Measurements from ENCODE around the gene THBS4.

THBS4 gene

GRCh38 chr5:80128141-80128540 is 93.0 kb downstream of the THBS4 start:
- no peaks in the 10 kb centered on the region for H3K9me3 ChIP-seq (replicated peaks; ENCODE audit: insufficient read depth, low read length)
- no peak overlapping the region for H3K27ac ChIP-seq (ENCODE audit: low read length)
- no peaks in the 10 kb centered on the region for H3K79me2 ChIP-seq (ENCODE audit: low read length)
- H3F3A ChIP-seq (ENCODE audit: insufficient read depth, low read length) = no peaks in the 10 kb centered on the region
- no peak overlapping the region for H3K4me2 ChIP-seq (ENCODE audit: low read depth, low read length)
- H4K20me1 ChIP-seq (ENCODE audit: insufficient read depth, low read length) = no peaks in the 10 kb centered on the region
- TF ChIP-seq EZH2 (optimal IDR thresholded peaks at IDR 0.05; ENCODE audit: low read depth, low read length) (no peak), EZH2phosphoT487 (IDR thresholded peaks at IDR 0.05; ENCODE audit: low read length) (no peak), CTCF (IDR thresholded peaks at IDR 0.05; ENCODE audit: low read length) (no peak)
- peaks cover 6% of the 10 kb centered on the region; the same call in 1 of the 2 replicates for H3K4me1 ChIP-seq (ENCODE audit: low read length)
- H3K9ac ChIP-seq (ENCODE audit: low read length) = no peak overlapping the region
- no peak for DNase-seq
- H3K9me2 ChIP-seq (replicated peaks; ENCODE audit: insufficient read depth, low read length) = no peaks in the 10 kb centered on the region
- H2AFZ ChIP-seq (ENCODE audit: low read length) = no peak overlapping the region
- no peaks in the 10 kb centered on the region for H3K36me3 ChIP-seq (replicated peaks; ENCODE audit: insufficient read depth, low read length)
- no peak overlapping the region for H3K4me3 ChIP-seq (ENCODE audit: low read length)
- no peaks in the 10 kb centered on the region for H3K27me3 ChIP-seq (replicated peaks; ENCODE audit: insufficient read depth, low read length)

- no peak overlapping the region for H2AFZ ChIP-seq (ENCODE audit: low read length)
- no peaks in the 10 kb centered on the region for H4K20me1 ChIP-seq (ENCODE audit: insufficient read depth, low read length)
- H3K4me1 ChIP-seq (ENCODE audit: low read length) = peaks cover 6% of the 10 kb centered on the region; the same call in 1 of the 2 replicates
- no peaks in the 10 kb centered on the region for H3K79me2 ChIP-seq (ENCODE audit: low read length)
- H3K4me2 ChIP-seq (ENCODE audit: low read depth, low read length) = no peak overlapping the region
- H3K9me3 ChIP-seq (replicated peaks; ENCODE audit: insufficient read depth, low read length) = no peaks in the 10 kb centered on the region
- H3K27ac ChIP-seq (ENCODE audit: low read length) = no peak overlapping the region
- TF ChIP-seq EZH2phosphoT487 (IDR thresholded peaks at IDR 0.05; ENCODE audit: low read length) (no peak), CTCF (IDR thresholded peaks at IDR 0.05; ENCODE audit: low read length) (no peak), EZH2 (optimal IDR thresholded peaks at IDR 0.05; ENCODE audit: low read depth, low read length) (no peak)
- H3K27me3 ChIP-seq (replicated peaks; ENCODE audit: insufficient read depth, low read length) = no peaks in the 10 kb centered on the region
- H3K4me3 ChIP-seq (ENCODE audit: low read length) = no peak overlapping the region
- H3K9me2 ChIP-seq (replicated peaks; ENCODE audit: insufficient read depth, low read length) = no peaks in the 10 kb centered on the region
- no peaks in the 10 kb centered on the region for H3K36me3 ChIP-seq (replicated peaks; ENCODE audit: insufficient read depth, low read length)
- no peak overlapping the region for H3K9ac ChIP-seq (ENCODE audit: low read length)
- DNase-seq = no peak
- H3F3A ChIP-seq (ENCODE audit: insufficient read depth, low read length) = no peaks in the 10 kb centered on the region
These were observed 94.0 kb downstream of the THBS4 start for GRCh38 chr5:80129146-80129545.
